ENCODE measurements around the gene GPATCH2L. TPM values are rescaled to one million over a fixed set of nuclear protein-coding genes. Genes with fewer than 3 reads are reported as not detected.

The GPATCH2L gene
- total RNA-seq, 1 experiment from 2014 or later = 76.7 TPM

DNA sequence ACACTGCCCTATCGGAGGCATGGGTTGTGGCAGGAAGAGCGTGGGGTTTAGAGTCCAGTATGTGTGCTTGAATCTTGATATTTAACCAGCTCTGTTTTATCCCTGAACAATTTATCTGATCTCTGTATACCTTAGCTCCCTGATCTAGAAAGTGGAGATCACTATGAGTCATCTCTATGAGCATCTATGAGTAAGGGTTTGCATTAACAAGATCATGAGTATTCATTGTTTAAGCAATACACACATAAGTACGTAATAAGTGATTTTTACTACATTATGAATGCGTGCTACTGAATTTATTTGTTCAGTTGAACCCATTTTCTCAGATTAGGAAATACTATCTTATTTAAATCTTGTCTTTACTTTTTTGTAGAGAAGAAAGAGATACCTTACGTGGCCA lies 49.4 kb downstream of the GPATCH2L start:
- H3K79me1 ChIP-seq (ENCODE audit: insufficient read depth, low read depth, low read length, poor library complexity, severe bottlenecking) = no peaks in the 10 kb centered on the region
- no peak overlapping the region for H3K18ac ChIP-seq (ENCODE audit: insufficient read length, low read depth, low read length)
- WGBS (ENCODE audit: extremely low coverage, insufficient read length, low lambda C conversion rate) = no CpG with 5 or more reads among the region's 5 CpGs
- H3K79me2 ChIP-seq (ENCODE audit: insufficient read depth, low read length) = no peaks in the 10 kb centered on the region
- no peak for DNase-seq
- H2AK5ac ChIP-seq (ENCODE audit: insufficient read length, low read length) = no peak overlapping the region
- no peak overlapping the region for H4K5ac ChIP-seq (ENCODE audit: insufficient read length, low read depth, low read length)
- no peaks in the 10 kb centered on the region for H3K27me3 ChIP-seq (ENCODE audit: insufficient read depth, low read length)
- no peak overlapping the region for H2BK120ac ChIP-seq (ENCODE audit: low read depth, low read length, poor library complexity, severe bottlenecking)
- H3K36me3 Mint-ChIP-seq (ENCODE audit: insufficient read depth in 1 of 3, low read depth in 3 of 3) = peaks cover 34 to 66% (median 64%) of the 10 kb centered on the region in 3 experiments; a peak in 6 of 7 replicates
- H3K27ac ChIP-seq (ENCODE audit: insufficient read length, low read depth, low read length) = no peak overlapping the region
- no peak overlapping the region for H3K4me2 ChIP-seq (ENCODE audit: insufficient read depth, insufficient read length, low read length)
- no peak overlapping the region for H3T11ph ChIP-seq (ENCODE audit: low read length)
- H2BK20ac ChIP-seq (ENCODE audit: low read depth, low read length, poor library complexity, severe bottlenecking) = no peak overlapping the region
- H4K8ac ChIP-seq (replicated peaks; ENCODE audit: insufficient read length, low read depth, low read length) = no peak overlapping the region
- H3K27ac Mint-ChIP-seq = no peak overlapping the region
- no peaks in the 10 kb centered on the region for H3K4me1 ChIP-seq (ENCODE audit: insufficient read depth, low read length)
- H4K91ac ChIP-seq (ENCODE audit: insufficient read length, low read depth, low read length) = no peak overlapping the region
- no peaks in the 10 kb centered on the region for H4K20me1 ChIP-seq (ENCODE audit: control insufficient read depth, insufficient read depth, insufficient read length)
- H2BK5ac ChIP-seq (ENCODE audit: insufficient read length, low read length) = no peak overlapping the region
- H3K9ac ChIP-seq (ENCODE audit: extremely low read depth, insufficient read length, low read length) = no peak overlapping the region
- TF ChIP-seq CTCF (conservative IDR thresholded peaks at IDR 0.05) = no peak
- H2AFZ ChIP-seq (ENCODE audit: low read length) = no peak overlapping the region
- no peak overlapping the region for H2BK12ac ChIP-seq (ENCODE audit: insufficient read length, low read depth, low read length)
- H3K9me3 ChIP-seq (ENCODE audit: control insufficient read depth, low read depth, low read length) = no peaks in the 10 kb centered on the region
- no peaks in the 10 kb centered on the region for H3K23me2 ChIP-seq (ENCODE audit: insufficient read length, low read depth, low read length, poor library complexity, severe bottlenecking)
- no peaks in the 10 kb centered on the region for H3K4me1 Mint-ChIP-seq
- no peaks in the 10 kb centered on the region; a peak in 1 of 5 replicates for H3K9me3 Mint-ChIP-seq
- H3K23ac ChIP-seq (ENCODE audit: insufficient read length, low read depth, low read length) = no peak overlapping the region
- no peaks in the 10 kb centered on the region for H3K27me3 Mint-ChIP-seq (ENCODE audit: low read depth)
- no peak overlapping the region for H3K56ac ChIP-seq (ENCODE audit: insufficient read length, low read depth, low read length)
- no peak overlapping the region for H3K14ac ChIP-seq (ENCODE audit: insufficient read depth, low read length)
- no peak overlapping the region for H3K4me3 Mint-ChIP-seq
- H2BK15ac ChIP-seq (ENCODE audit: low read depth, low read length) = no peak overlapping the region
- H3K4ac ChIP-seq (ENCODE audit: low read depth, low read length) = no peak overlapping the region

Measured in H9 (cell line).